Neural progenitor cell (in vitro differentiated cells): ENCODE data around the gene UCMA. TPM values are rescaled to one million over a fixed set of nuclear protein-coding genes. Genes with fewer than 3 reads are reported as not detected.

Experiments
- DNase-seq: peaks from one replicate; pipeline ENCODE4 v3.0.0-alpha.2; 2016; ENCODE audit warnings: low spot score
- H2AFZ ChIP-seq: fragments of 200-600 bp; sonication (generic); replicated peaks from 2 replicates; pipeline ENCODE4 v1.6.1; 2016; ENCODE audit warnings: antibody characterized with exemption
- H3F3A ChIP-seq: fragments of 200-600 bp; sonication (generic); 2 replicates; pipeline ENCODE4 v1.6.1; 2016; ENCODE audit warnings: antibody characterized with exemption, low read depth
- H3K27ac ChIP-seq: fragments of 200-600 bp; sonication (generic); 2 replicates; pipeline ENCODE4 v1.5.1; 2016; ENCODE audit warnings: mild to moderate bottlenecking
- H3K27me3 ChIP-seq: fragments of 200-600 bp; sonication (generic); 2 replicates; pipeline ENCODE4 v1.6.1; 2016; ENCODE audit warnings: mild to moderate bottlenecking, moderate library complexity
- H3K36me3 ChIP-seq: fragments of 200-600 bp; sonication (generic); 2 replicates; pipeline ENCODE4 v1.5.1; 2016
- H3K4me1 ChIP-seq: fragments of 200-600 bp; sonication (generic); 2 replicates; pipeline ENCODE4 v1.6.1; 2016; ENCODE audit warnings: mixed run types
- H3K4me2 ChIP-seq: fragments of 200-600 bp; sonication (generic); 2 replicates; pipeline ENCODE4 v1.6.1; 2016
- H3K4me3 ChIP-seq: fragments of 200-600 bp; sonication (generic); 2 replicates; pipeline ENCODE4 v1.5.1; 2016
- H3K79me2 ChIP-seq: fragments of 200-600 bp; sonication (generic); 2 replicates; pipeline ENCODE4 v1.6.1; 2016; ENCODE audit warnings: low read depth
- H3K9ac ChIP-seq: fragments of 200-600 bp; sonication (generic); 2 replicates; pipeline ENCODE4 v1.6.1; 2016
- H3K9me3 ChIP-seq: fragments of 200-600 bp; sonication (generic); 2 replicates; pipeline ENCODE4 v1.5.1; 2016; ENCODE audit warnings: low read depth
- H4K20me1 ChIP-seq: fragments of 200-600 bp; sonication (generic); 2 replicates; pipeline ENCODE4 v1.6.1; 2016; ENCODE audit warnings: low read depth
- H3K27ac Mint-ChIP-seq: 3 replicates; pipeline ENCODE4 v1.8.0; 2021; ENCODE audit warnings: mixed read lengths
- H3K27me3 Mint-ChIP-seq: 2 replicates; pipeline ENCODE4 v1.8.0; 2022; ENCODE audit warnings: low read depth, mild to moderate bottlenecking, inconsistent platforms, moderate library complexity, mixed read lengths; ENCODE audit not compliant: insufficient read depth
- H3K36me3 Mint-ChIP-seq: 3 replicates; pipeline ENCODE4 v1.8.0; 2021; ENCODE audit warnings: mixed read lengths
- H3K4me1 Mint-ChIP-seq: 3 replicates; pipeline ENCODE4 v1.8.0; 2021; ENCODE audit warnings: mixed read lengths
- H3K4me3 Mint-ChIP-seq: 3 replicates; pipeline ENCODE4 v1.8.0; 2021; ENCODE audit warnings: mild to moderate bottlenecking, moderate library complexity, mixed read lengths
- H3K9me3 Mint-ChIP-seq: 3 replicates; pipeline ENCODE4 v1.8.0; 2020; ENCODE audit warnings: mixed read lengths
- EZH2 ChIP-seq: fragments of 200-600 bp; sonication (generic); IDR thresholded peaks from 2 replicates; pipeline ENCODE4 v1.6.1; 2017; ENCODE audit warnings: antibody characterized with exemption, mild to moderate bottlenecking, moderate library complexity
- EZH2phosphoT487 ChIP-seq: fragments of 200-600 bp; sonication (generic); IDR thresholded peaks from 2 replicates; pipeline ENCODE4 v1.6.1; 2017; ENCODE audit warnings: antibody characterized with exemption
- total RNA-seq: library from RNA; depleted of rRNA; stranded (reverse); fragments of >200 nt; gene quantifications from 2 replicates; pipeline ENCODE4 v1.2.3, GENCODE V29; 2015; ENCODE audit warnings: low replicate concordance
- TF ChIP-seq, protein P1 (sequence below): fragments of 200-600 bp; sonication (generic); IDR thresholded peaks from 2 replicates; pipeline ENCODE4 v1.5.1; 2017; ENCODE audit warnings: antibody characterized with exemption, mild to moderate bottlenecking

UCMA gene
- total RNA-seq, 1 donor from 2014 or later: not detected

- Histone ChIP-seq H3K9me3 (no peaks in the 10 kb centered on the region), H4K20me1 (no peaks in the 10 kb centered on the region)
- peaks cover 4% of the 10 kb centered on the region for H3K4me1 Mint-ChIP-seq
Measured at GRCh38 chr10:13225601-13226000, 8.6 kb downstream of the UCMA start.

GRCh38 chr10:13224210-13224995 is 9.8 kb downstream of the UCMA start:
- H3K27me3 ChIP-seq: no peaks in the 10 kb centered on the region
- no peaks in the 10 kb centered on the region for H3K79me2 ChIP-seq
- H3K4me1 Mint-ChIP-seq: peaks cover 4% of the 10 kb centered on the region
- TF ChIP-seq EZH2 (no peak), EZH2phosphoT487 (no peak)
- TF ChIP-seq, protein P1, sequence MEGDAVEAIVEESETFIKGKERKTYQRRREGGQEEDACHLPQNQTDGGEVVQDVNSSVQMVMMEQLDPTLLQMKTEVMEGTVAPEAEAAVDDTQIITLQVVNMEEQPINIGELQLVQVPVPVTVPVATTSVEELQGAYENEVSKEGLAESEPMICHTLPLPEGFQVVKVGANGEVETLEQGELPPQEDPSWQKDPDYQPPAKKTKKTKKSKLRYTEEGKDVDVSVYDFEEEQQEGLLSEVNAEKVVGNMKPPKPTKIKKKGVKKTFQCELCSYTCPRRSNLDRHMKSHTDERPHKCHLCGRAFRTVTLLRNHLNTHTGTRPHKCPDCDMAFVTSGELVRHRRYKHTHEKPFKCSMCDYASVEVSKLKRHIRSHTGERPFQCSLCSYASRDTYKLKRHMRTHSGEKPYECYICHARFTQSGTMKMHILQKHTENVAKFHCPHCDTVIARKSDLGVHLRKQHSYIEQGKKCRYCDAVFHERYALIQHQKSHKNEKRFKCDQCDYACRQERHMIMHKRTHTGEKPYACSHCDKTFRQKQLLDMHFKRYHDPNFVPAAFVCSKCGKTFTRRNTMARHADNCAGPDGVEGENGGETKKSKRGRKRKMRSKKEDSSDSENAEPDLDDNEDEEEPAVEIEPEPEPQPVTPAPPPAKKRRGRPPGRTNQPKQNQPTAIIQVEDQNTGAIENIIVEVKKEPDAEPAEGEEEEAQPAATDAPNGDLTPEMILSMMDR: no peak
- no peak overlapping the region for H3K27ac Mint-ChIP-seq
- H3K36me3 Mint-ChIP-seq: no peaks in the 10 kb centered on the region
- no peaks in the 10 kb centered on the region for H3F3A ChIP-seq
- no peak overlapping the region for H3K4me2 ChIP-seq
- peak; percentile 27 for DNase-seq
- no peaks in the 10 kb centered on the region for H3K36me3 ChIP-seq
- H4K20me1 ChIP-seq: no peaks in the 10 kb centered on the region
- no peak overlapping the region for H2AFZ ChIP-seq
- no peak overlapping the region for H3K9ac ChIP-seq
- no peaks in the 10 kb centered on the region for H3K9me3 Mint-ChIP-seq
- no peaks in the 10 kb centered on the region for H3K4me1 ChIP-seq
- H3K4me3 ChIP-seq: no peak overlapping the region
- no peak overlapping the region for H3K4me3 Mint-ChIP-seq
- peaks cover 5% of the 10 kb centered on the region for H3K27me3 Mint-ChIP-seq
- H3K9me3 ChIP-seq: no peaks in the 10 kb centered on the region
- H3K27ac ChIP-seq: no peak overlapping the region

More at GRCh38 chr10:13225601-13226000, 8.6 kb downstream of the UCMA start:
- Mint-ChIP-seq H3K27me3 (peaks cover 5% of the 10 kb centered on the region), H3K27ac (no peak overlapping the region), H3K4me3 (no peak overlapping the region), H3K36me3 (no peaks in the 10 kb centered on the region), H3K9me3 (no peaks in the 10 kb centered on the region)
- no peaks in the 10 kb centered on the region for H3K27me3 ChIP-seq
- H3K27ac ChIP-seq: no peak overlapping the region
- H3K36me3 ChIP-seq: no peaks in the 10 kb centered on the region
- H3F3A ChIP-seq: no peaks in the 10 kb centered on the region
- DNase-seq: no peak
- TF ChIP-seq, protein P1: no peak
- TF ChIP-seq EZH2 (no peak), EZH2phosphoT487 (no peak)
- H3K9ac ChIP-seq: no peak overlapping the region
- no peak overlapping the region for H2AFZ ChIP-seq
- no peak overlapping the region for H3K4me3 ChIP-seq
- no peaks in the 10 kb centered on the region for H3K4me1 ChIP-seq
- no peak overlapping the region for H3K4me2 ChIP-seq
- H3K79me2 ChIP-seq: no peaks in the 10 kb centered on the region

- H3K9me3 ChIP-seq: no peaks in the 10 kb centered on the region
- no peak for DNase-seq
- no peak overlapping the region for H3K27ac ChIP-seq
- H2AFZ ChIP-seq: no peak overlapping the region
- Mint-ChIP-seq H3K4me3 (no peak overlapping the region), H3K36me3 (no peaks in the 10 kb centered on the region), H3K27me3 (peaks cover 1% of the 10 kb centered on the region), H3K27ac (no peak overlapping the region), H3K9me3 (no peaks in the 10 kb centered on the region), H3K4me1 (peaks cover 4% of the 10 kb centered on the region)
- no peaks in the 10 kb centered on the region for H3K36me3 ChIP-seq
- H3K9ac ChIP-seq: no peak overlapping the region
- H3K4me3 ChIP-seq: no peak overlapping the region
- no peaks in the 10 kb centered on the region for H3K4me1 ChIP-seq
- no peak overlapping the region for H3K4me2 ChIP-seq
- no peaks in the 10 kb centered on the region for H3K79me2 ChIP-seq
- H4K20me1 ChIP-seq: no peaks in the 10 kb centered on the region
- H3F3A ChIP-seq: no peaks in the 10 kb centered on the region
- no peaks in the 10 kb centered on the region for H3K27me3 ChIP-seq
- TF ChIP-seq EZH2phosphoT487 (no peak), EZH2 (no peak)
- TF ChIP-seq, protein P1: no peak
Measured at GRCh38 chr10:13223241-13223640, 10.9 kb downstream of the UCMA start.
